Body of pancreas (tissue), 4 donors: ENCODE measurements around the gene RAD51B. TPM values are rescaled to one million over a fixed set of nuclear protein-coding genes. Genes with fewer than 3 reads are reported as not detected.
A peak's percentile ranks its signal among the peaks of the same experiment; 100 is the strongest.

Experiments
- ATAC-seq: fragments of 150-250 bp; one replicate; pipeline ENCODE4 v1.9.1; 2016
- DNase-seq, 4 donors: peaks; one replicate each; pipeline ENCODE4 v3.0.0-alpha.2; 2019
- H3K27ac ChIP-seq, 4 donors: fragments of 200-600 bp; sonication (generic); 1 replicate in 3 of 4; 2 replicates in 1 of 4; pipeline versions ENCODE4 v1.5.1 to v1.6.1; 2016 to 2019; ENCODE audit warnings: mild to moderate bottlenecking in 1 of 4, mixed read lengths in 1 of 4, moderate library complexity in 1 of 4
- H3K27me3 ChIP-seq, 2 donors: fragments of 200-600 bp; sonication (generic); one replicate each; pipeline ENCODE4 v1.6.0; 2016; ENCODE audit warnings: mild to moderate bottlenecking in 1 of 2
- H3K36me3 ChIP-seq, 2 donors: fragments of 200-600 bp; sonication (generic); replicated peaks in 1 of 2; 2 replicates each; pipeline ENCODE4 v1.5.1; 2016; ENCODE audit warnings: low read depth in 2 of 2; ENCODE audit not compliant: insufficient read depth in 1 of 2
- H3K4me1 ChIP-seq: fragments of 200-600 bp; sonication (generic); one replicate; pipeline ENCODE4 v1.6.0; 2016
- H3K4me3 ChIP-seq, 2 donors: fragments of 200-600 bp; sonication (generic); 1 replicate in 1 of 2; 2 replicates in 1 of 2; pipeline ENCODE4 v1.5.1; 2016 to 2019
- H3K9me3 ChIP-seq, 3 donors: fragments of 200-600 bp; sonication (generic); 1 replicate in 2 of 3; 2 replicates in 1 of 3; pipeline ENCODE4 v1.5.1; 2016
- CTCF ChIP-seq, 7 experiments: fragments of 450-650 bp in 4 of 7; fragments of 200-600 bp in 3 of 7; sonication (generic) in 3 of 7; IDR thresholded peaks; one replicate each; pipeline ENCODE4 v1.5.1; 2016 to 2019; ENCODE audit warnings: antibody characterized with exemption in 7 of 7
- POLR2A ChIP-seq, 3 donors: fragments of 450-650 bp; IDR thresholded peaks; one replicate each; pipeline ENCODE4 v1.6.1; 2016; ENCODE audit warnings: antibody characterized with exemption in 3 of 3, mild to moderate bottlenecking in 2 of 3
- WGBS, 2 donors: methylation state at CpG; one replicate each; pipeline ENCODE4 v1.1.5; 2017; 5-methylcytosine and 5-hydroxymethylcytosine counted together
- intact Hi-C: fragments of 100-400 bp; cut with DNase I; formaldehyde crosslinking; loops from one replicate; pipeline ENCODE4 v1.15.1; 2023
- total RNA-seq, 2 donors: library from RNA; depleted of rRNA; stranded (reverse); fragments of >200 nt; gene quantifications; one replicate each; pipeline ENCODE4 v1.1.0, GENCODE V29; 2016

Gene RAD51B
- total RNA-seq, 2 donors from 2014 or later = 12.2 to 29.6 TPM

- TF ChIP-seq POLR2A (IDR thresholded peaks at IDR 0.05) = no peak
- TF ChIP-seq CTCF (IDR thresholded peaks at IDR 0.05) = no peak
- H3K27me3 ChIP-seq = no peaks in the 10 kb centered on the region
- no peak for ATAC-seq
- no peak overlapping the region for H3K4me3 ChIP-seq
- 77 to 97% methylated on average over 4 of the region's 4 CpGs for WGBS, 2 donors
- H3K9me3 ChIP-seq = no peaks in the 10 kb centered on the region
- no peaks in the 10 kb centered on the region for H3K36me3 ChIP-seq
- intact Hi-C loops = no loop called here
- peaks cover 80% of the 10 kb centered on the region for H3K4me1 ChIP-seq
- no peak overlapping the region for H3K27ac ChIP-seq
- DNase-seq = no peak
Observed at GRCh38 chr14:68516342-68516741, 696.8 kb downstream of the RAD51B start.

- WGBS, 2 donors = 31 to 70% methylated on average over 6 to 8 of the region's 8 CpGs
- no peak overlapping the region for H3K4me3 ChIP-seq
- ATAC-seq (peak; percentile 51), DNase-seq (peak; percentile 82 to 90 (median 88))
- H3K4me1 ChIP-seq = peaks cover 80% of the 10 kb centered on the region
- H3K9me3 ChIP-seq = no peaks in the 10 kb centered on the region
- intact Hi-C loops = no loop called here
- H3K27me3 ChIP-seq = no peaks in the 10 kb centered on the region
- TF ChIP-seq POLR2A (IDR thresholded peaks at IDR 0.05) (peak in 2 of 3 donors; percentile 47 to 63), CTCF (IDR thresholded peaks at IDR 0.05) (peak in 3 of 7 experiments; percentile 7 to 21 (median 19))
- no peaks in the 10 kb centered on the region for H3K36me3 ChIP-seq
- peak overlapping the region; percentile 96 to 98 (median 97) for H3K27ac ChIP-seq
Observed at GRCh38 chr14:68518166-68518565, 698.6 kb downstream of the RAD51B start.

GRCh38 chr14:68518761-68519670 lies 699.4 kb downstream of the RAD51B start:
- intact Hi-C loops = no loop called here
- 12 to 25% methylated on average over 7 of the region's 7 CpGs for WGBS, 2 donors
- H3K9me3 ChIP-seq = no peaks in the 10 kb centered on the region
- DNase-seq = peak; percentile 74 to 91 (median 81)
- ATAC-seq = peak; percentile 72
- peak in 2 of 3 donors; percentile 35 to 36 for TF ChIP-seq POLR2A (IDR thresholded peaks at IDR 0.05)
- peak in 1 of 7 experiments; percentile 13 for TF ChIP-seq CTCF (IDR thresholded peaks at IDR 0.05)
- no peaks in the 10 kb centered on the region for H3K27me3 ChIP-seq
- no peak overlapping the region for H3K4me3 ChIP-seq
- no peaks in the 10 kb centered on the region for H3K36me3 ChIP-seq
- H3K4me1 ChIP-seq = peaks cover 86% of the 10 kb centered on the region
- peak overlapping the region; percentile 96 to 98 (median 97) for H3K27ac ChIP-seq

- Histone ChIP-seq H3K4me3 (no peak overlapping the region), H3K27me3 (no peaks in the 10 kb centered on the region), H3K4me1 (peaks cover 87% of the 10 kb centered on the region), H3K9me3 (no peaks in the 10 kb centered on the region), H3K27ac (peak overlapping the region; percentile 96 to 98 (median 97)), H3K36me3 (no peaks in the 10 kb centered on the region)
- 48 to 66% methylated on average over 5 of the region's 5 CpGs for WGBS, 2 donors
- DNase-seq (no peak), ATAC-seq (no peak)
- intact Hi-C loops = no loop called here
- TF ChIP-seq CTCF (IDR thresholded peaks at IDR 0.05) (no peak), POLR2A (IDR thresholded peaks at IDR 0.05) (no peak)
Observed at GRCh38 chr14:68519671-68520187, 700.1 kb downstream of the RAD51B start.
